Fibroblast of lung (primary cell): ENCODE results near the gene TUBGCP5.

Experiments used
- EZH2 ChIP-seq: IDR thresholded peaks from 2 replicates; pipeline ENCODE4 v1.5.1; 2012; ENCODE audit warnings: low read length, control low read depth, mild to moderate bottlenecking; ENCODE audit errors: missing control alignments
- TF ChIP-seq, protein P1 (sequence below), 2 donors: IDR thresholded peaks in 1 of 2; conservative IDR thresholded peaks in 1 of 2; 1 replicate in 1 of 2; 2 replicates in 1 of 2; pipeline ENCODE4 v1.5.1; 2011 to 2012; ENCODE audit warnings: low read length in 2 of 2, control low read depth in 1 of 2, inconsistent platforms in 1 of 2, low read depth in 1 of 2, mild to moderate bottlenecking in 1 of 2

DNA sequence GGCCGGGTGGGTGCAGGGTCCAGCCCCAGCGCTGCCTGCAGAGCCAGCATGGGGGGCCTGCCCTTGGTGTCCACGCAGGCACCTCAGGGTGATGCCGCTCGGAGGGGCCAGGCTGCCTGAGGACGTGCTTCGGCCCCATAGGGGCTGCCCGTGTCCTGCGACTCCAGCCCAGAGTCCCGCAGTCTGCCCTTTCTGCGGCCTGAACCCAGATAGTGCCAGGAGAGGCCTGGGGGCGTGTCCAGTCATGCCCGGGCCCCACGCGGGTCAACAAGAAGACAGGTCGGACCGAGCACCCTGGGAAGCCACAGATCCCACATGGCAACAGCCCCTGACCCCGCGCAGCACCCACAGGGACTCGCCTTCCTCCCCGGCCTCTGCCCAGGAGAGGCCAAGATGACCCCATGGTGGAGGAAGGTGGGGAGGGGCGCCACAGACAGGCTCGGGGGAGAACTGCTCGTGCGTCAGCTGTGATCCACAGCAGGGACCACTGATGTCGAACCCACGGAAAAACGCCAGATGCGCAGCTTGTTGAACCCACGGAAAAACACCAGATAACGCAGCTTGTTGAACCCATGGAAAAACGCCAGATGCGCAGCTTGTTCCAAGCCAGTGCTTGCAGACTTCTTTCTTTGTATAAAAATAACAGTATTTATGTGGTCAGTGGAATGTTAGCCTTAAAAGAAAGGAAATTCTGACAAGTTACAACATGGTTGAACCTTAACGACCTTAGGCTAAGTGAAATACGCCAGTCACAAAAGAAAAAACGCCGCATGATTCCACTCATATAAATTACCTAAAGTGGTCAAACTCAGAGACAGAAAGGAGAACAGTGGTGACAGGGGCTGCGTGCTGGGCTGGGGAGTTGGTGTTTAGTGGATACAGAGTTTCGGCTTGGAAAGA, 87.7 kb downstream of the TUBGCP5 start:
- TF ChIP-seq, protein P1, sequence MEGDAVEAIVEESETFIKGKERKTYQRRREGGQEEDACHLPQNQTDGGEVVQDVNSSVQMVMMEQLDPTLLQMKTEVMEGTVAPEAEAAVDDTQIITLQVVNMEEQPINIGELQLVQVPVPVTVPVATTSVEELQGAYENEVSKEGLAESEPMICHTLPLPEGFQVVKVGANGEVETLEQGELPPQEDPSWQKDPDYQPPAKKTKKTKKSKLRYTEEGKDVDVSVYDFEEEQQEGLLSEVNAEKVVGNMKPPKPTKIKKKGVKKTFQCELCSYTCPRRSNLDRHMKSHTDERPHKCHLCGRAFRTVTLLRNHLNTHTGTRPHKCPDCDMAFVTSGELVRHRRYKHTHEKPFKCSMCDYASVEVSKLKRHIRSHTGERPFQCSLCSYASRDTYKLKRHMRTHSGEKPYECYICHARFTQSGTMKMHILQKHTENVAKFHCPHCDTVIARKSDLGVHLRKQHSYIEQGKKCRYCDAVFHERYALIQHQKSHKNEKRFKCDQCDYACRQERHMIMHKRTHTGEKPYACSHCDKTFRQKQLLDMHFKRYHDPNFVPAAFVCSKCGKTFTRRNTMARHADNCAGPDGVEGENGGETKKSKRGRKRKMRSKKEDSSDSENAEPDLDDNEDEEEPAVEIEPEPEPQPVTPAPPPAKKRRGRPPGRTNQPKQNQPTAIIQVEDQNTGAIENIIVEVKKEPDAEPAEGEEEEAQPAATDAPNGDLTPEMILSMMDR (conservative IDR thresholded peaks at IDR 0.05 in 1 of 2, IDR thresholded peaks at IDR 0.05 in 1 of 2; ENCODE audit: low read depth in 1 of 2, low read length in 2 of 2), result no peak
- no peak for TF ChIP-seq EZH2
